PC-9 (cell line): Measurements from ENCODE around the gene ERG. TPM values are rescaled to one million over a fixed set of nuclear protein-coding genes. Genes with fewer than 3 reads are reported as not detected.

Source experiments
- BruUV-seq: library from RNA; stranded (reverse); fragments of 400-500 nt; replicated peaks from 2 replicates; lab custom pipeline; 2021; lab: Mats Ljungman, UMichigan
- CTCF ChIA-PET: fragments of 300-600 bp; sonication (Branson Sonifier 250); formaldehyde crosslinking; loops from one replicate; lab custom pipeline; 2022; ENCODE audit warnings: antibody characterized with exemption; lab: Charles Lee
- POLR2A ChIA-PET: fragments of 300-600 bp; sonication (Branson Sonifier 250); formaldehyde crosslinking; loops from one replicate; lab custom pipeline; 2022; ENCODE audit warnings: antibody characterized with exemption; ENCODE audit not compliant: unreplicated experiment; lab: Charles Lee
- DNase-seq, 2 experiments: peaks; one replicate each; pipeline versions ENCODE4 v3.0.0 to v3.0.0-alpha.2; 2015 to 2022; ENCODE audit warnings: mixed read lengths in 1 of 2
- H2AFZ ChIP-seq: fragments of 200-600 bp; sonication (generic); 2 replicates; pipeline ENCODE4 v1.8.1; 2017; ENCODE audit warnings: antibody characterized with exemption
- H3F3A ChIP-seq: fragments of 200-600 bp; sonication (generic); 2 replicates; pipeline ENCODE4 v1.8.1; 2017; ENCODE audit warnings: antibody characterized with exemption, mild to moderate bottlenecking, low read depth; ENCODE audit not compliant: insufficient read depth
- H3K27ac ChIP-seq: fragments of 200-600 bp; sonication (generic); 2 replicates; pipeline ENCODE4 v1.6.1; 2016; ENCODE audit warnings: mixed run types
- H3K27me3 ChIP-seq: fragments of 200-600 bp; sonication (generic); 2 replicates; pipeline ENCODE4 v1.6.1; 2016; ENCODE audit warnings: low read depth, mixed run types; ENCODE audit not compliant: insufficient read depth
- H3K36me3 ChIP-seq: fragments of 200-600 bp; sonication (generic); 2 replicates; pipeline ENCODE4 v1.6.1; 2016; ENCODE audit warnings: low read depth, mixed run types
- H3K4me1 ChIP-seq: fragments of 200-600 bp; sonication (generic); replicated peaks from 2 replicates; pipeline ENCODE4 v1.6.1; 2016; ENCODE audit warnings: mixed run types; ENCODE audit not compliant: insufficient read depth
- H3K4me2 ChIP-seq: fragments of 200-600 bp; sonication (generic); 2 replicates; pipeline ENCODE4 v1.6.1; 2017; ENCODE audit warnings: mixed run types
- H3K4me3 ChIP-seq: fragments of 200-600 bp; sonication (generic); 2 replicates; pipeline ENCODE4 v1.6.1; 2016; ENCODE audit warnings: mixed run types
- H3K79me2 ChIP-seq: fragments of 200-600 bp; sonication (generic); 2 replicates; pipeline ENCODE4 v1.6.1; 2017; ENCODE audit warnings: low read depth, mixed run types
- H3K9me2 ChIP-seq: fragments of 200-600 bp; sonication (generic); 2 replicates; pipeline ENCODE4 v1.8.1; 2017; ENCODE audit warnings: mild to moderate bottlenecking; ENCODE audit not compliant: insufficient read depth
- H3K9me3 ChIP-seq: fragments of 200-600 bp; sonication (generic); 2 replicates; pipeline ENCODE4 v1.8.1; 2016; ENCODE audit warnings: low read depth; ENCODE audit not compliant: insufficient read depth
- H4K20me1 ChIP-seq: fragments of 200-600 bp; sonication (generic); 2 replicates; pipeline ENCODE4 v1.8.1; 2017; ENCODE audit not compliant: insufficient read depth
- CTCF ChIP-seq: fragments of 200-600 bp; sonication (generic); conservative IDR thresholded peaks from 2 replicates; pipeline ENCODE4 v1.6.1; 2017; ENCODE audit warnings: mixed run types, antibody characterized with exemption, mild to moderate bottlenecking, moderate library complexity
- EZH2 ChIP-seq: fragments of 200-600 bp; sonication (generic); IDR thresholded peaks from 2 replicates; pipeline ENCODE4 v1.8.0; 2017; ENCODE audit warnings: antibody characterized with exemption, low read depth
- intact Hi-C: fragments of 100-400 bp; cut with micrococcal nuclease; formaldehyde crosslinking; loops from one replicate; pipeline ENCODE4 v1.10.0; 2022; ENCODE audit not compliant: unreplicated experiment
- total RNA-seq: library from RNA; stranded (reverse); gene quantifications from 2 replicates; pipeline ENCODE4 v1.2.3, GENCODE V29; 2021

ERG gene
- total RNA-seq, 1 experiment from 2014 or later, result not detected

DNA sequence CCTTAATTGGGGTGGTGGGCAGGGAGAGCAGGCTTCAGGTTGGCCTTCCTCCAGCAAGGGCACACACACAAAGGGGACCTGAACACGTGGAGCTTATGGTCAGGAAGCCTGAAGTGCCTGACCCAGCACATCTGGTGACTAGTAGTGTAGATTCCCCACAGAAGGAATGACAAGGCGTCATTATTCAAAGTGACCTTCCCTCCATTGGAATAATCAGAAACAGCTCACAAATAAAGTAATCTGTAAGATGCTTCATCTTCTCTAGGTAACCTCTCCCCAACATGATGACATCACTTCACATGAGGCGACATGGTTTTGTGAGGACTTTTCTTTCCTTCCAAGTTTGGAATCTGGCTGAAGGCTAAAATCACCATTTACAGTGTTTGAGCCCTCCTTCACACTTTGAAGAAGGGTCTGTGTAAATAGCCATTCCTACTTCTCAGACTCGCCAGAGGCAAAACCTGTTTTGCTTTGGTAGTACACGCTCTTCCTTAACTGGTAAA is 32.8 kb upstream of the ERG start:
- H3K27ac ChIP-seq, result no peak overlapping the region
- no TSS peak for BruUV-seq
- DNase-seq, result no peak
- H3K4me2 ChIP-seq, result no peak overlapping the region
- H3K36me3 ChIP-seq, result no peaks in the 10 kb centered on the region
- no peaks in the 10 kb centered on the region for H3K9me3 ChIP-seq
- TF ChIP-seq EZH2, result no peak
- no peaks in the 10 kb centered on the region for H3K79me2 ChIP-seq
- no peak overlapping the region for H2AFZ ChIP-seq
- H3K9me2 ChIP-seq, result no peaks in the 10 kb centered on the region
- ChIA-PET POLR2A (interaction anchor here (0.6 kb wide), 1 partner anchor 863 kb away, joined by 3 read pairs; no protein-coding TSS in a partner anchor), CTCF (no interaction called here)
- no peak overlapping the region for H3K4me3 ChIP-seq
- intact Hi-C loops, result no loop called here
- no peaks in the 10 kb centered on the region for H4K20me1 ChIP-seq
- H3F3A ChIP-seq, result no peaks in the 10 kb centered on the region
- H3K27me3 ChIP-seq, result peaks cover 22% of the 10 kb centered on the region
- no peaks in the 10 kb centered on the region for H3K4me1 ChIP-seq

DNA sequence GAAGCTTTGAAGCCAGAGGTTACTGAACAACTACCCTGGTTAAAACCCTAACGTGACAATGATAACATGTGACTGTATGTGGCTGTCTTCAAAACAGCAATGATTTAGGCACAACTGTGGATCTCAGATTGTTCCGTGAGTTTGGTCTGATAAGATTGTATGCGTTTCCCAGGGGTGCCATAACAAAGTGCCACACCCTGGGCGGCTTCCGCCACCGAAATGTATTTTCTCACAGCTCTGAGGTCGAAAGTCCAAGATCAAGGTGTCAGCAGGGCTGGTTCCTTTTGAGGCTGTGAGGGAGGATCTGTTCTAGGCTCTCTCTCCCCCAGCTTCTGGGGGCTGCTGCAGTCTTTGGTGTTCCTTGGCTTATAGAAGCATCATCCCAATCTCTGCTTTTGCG is 29.5 kb upstream of the ERG start:
- POLR2A ChIA-PET, result no interaction called here
- intact Hi-C loops, result no loop called here
- no peak overlapping the region for H2AFZ ChIP-seq
- no peaks in the 10 kb centered on the region for H3K9me3 ChIP-seq
- no peak overlapping the region for H3K4me3 ChIP-seq
- H3K79me2 ChIP-seq, result no peaks in the 10 kb centered on the region
- CTCF ChIA-PET, result no interaction called here
- no peaks in the 10 kb centered on the region for H4K20me1 ChIP-seq
- no peaks in the 10 kb centered on the region for H3K4me1 ChIP-seq
- no peak overlapping the region for H3K4me2 ChIP-seq
- no peak overlapping the region for H3K27ac ChIP-seq
- H3K27me3 ChIP-seq, result peaks cover 41% of the 10 kb centered on the region
- BruUV-seq, result no TSS peak
- no peak for TF ChIP-seq EZH2
- TF ChIP-seq CTCF, result no peak
- H3K9me2 ChIP-seq, result no peaks in the 10 kb centered on the region
- no peaks in the 10 kb centered on the region for H3K36me3 ChIP-seq
- H3F3A ChIP-seq, result no peaks in the 10 kb centered on the region
- DNase-seq, result no peak

- Histone ChIP-seq H3K4me1 (no peaks in the 10 kb centered on the region), H3K27ac (no peak overlapping the region), H3F3A (no peaks in the 10 kb centered on the region), H3K4me3 (no peak overlapping the region), H3K36me3 (no peaks in the 10 kb centered on the region), H3K9me3 (no peaks in the 10 kb centered on the region), H3K79me2 (no peaks in the 10 kb centered on the region), H4K20me1 (no peaks in the 10 kb centered on the region), H2AFZ (no peak overlapping the region), H3K9me2 (no peaks in the 10 kb centered on the region), H3K4me2 (no peak overlapping the region), H3K27me3 (peaks cover 50% of the 10 kb centered on the region)
- ChIA-PET CTCF (no interaction called here), POLR2A (no interaction called here)
- no TSS peak for BruUV-seq
- intact Hi-C loops, result no loop called here
- DNase-seq, result no peak
- no peak for TF ChIP-seq EZH2
- TF ChIP-seq CTCF, result no peak
Measured at GRCh38 chr21:38525454-38525853, 27.2 kb upstream of the ERG start.
